HEK293T (cell line): ENCODE data around the gene HLA-DRB5.

Experiments used
- BHLHE40 ChIP-seq: fragments of 450-650 bp; IDR thresholded peaks from 2 replicates; pipeline ENCODE4 v1.6.1; 2016; ENCODE audit warnings: mild to moderate bottlenecking, moderate library complexity, borderline replicate concordance
- FOXM1 ChIP-seq: fragments of 450-650 bp; IDR thresholded peaks from 2 replicates; pipeline ENCODE4 v1.6.1; 2017; ENCODE audit warnings: mild to moderate bottlenecking, borderline replicate concordance
- SP1 ChIP-seq: fragments of 450-650 bp; IDR thresholded peaks from 2 replicates; pipeline ENCODE4 v1.6.1; 2017
- ZNF384 ChIP-seq: fragments of 450-650 bp; IDR thresholded peaks from 2 replicates; pipeline ENCODE4 v1.6.1; 2016

DNA sequence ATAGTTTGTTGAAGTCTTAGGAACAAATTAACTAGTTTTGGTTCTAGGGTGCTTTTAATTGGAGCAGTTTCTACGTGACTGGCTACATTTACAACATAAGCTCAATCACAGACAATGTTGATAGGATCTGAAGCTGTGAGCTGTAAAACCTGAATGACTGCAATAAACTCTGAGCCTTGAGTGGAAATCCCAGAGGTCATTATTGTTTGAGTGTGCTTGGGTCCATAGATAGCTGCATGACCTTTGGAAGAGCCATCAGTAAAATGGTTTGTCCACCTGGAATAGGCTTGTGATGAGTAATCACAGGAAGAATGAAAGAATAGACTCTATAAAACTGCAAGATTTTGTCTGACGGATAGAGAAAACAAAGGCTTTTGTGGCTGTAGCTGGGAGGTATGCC is 32.9 kb upstream of the HLA-DRB5 start:
- TF ChIP-seq SP1, result no peak
- TF ChIP-seq ZNF384, result no peak
- no peak for TF ChIP-seq BHLHE40
- no peak for TF ChIP-seq FOXM1
